OCI-LY1 (cell line): ENCODE measurements around the gene SENP8.

Source experiments
- H2AFZ ChIP-seq: fragments of 200-600 bp; sonication (generic), shearing (Covaris generic); 2 replicates; pipeline ENCODE4 v1.6.0; 2014; ENCODE audit warnings: antibody characterized with exemption, mild to moderate bottlenecking, low read length
- H3F3A ChIP-seq: fragments of 200-600 bp; sonication (generic), shearing (Covaris generic); 2 replicates; pipeline ENCODE4 v1.6.0; 2014; ENCODE audit warnings: mild to moderate bottlenecking, antibody characterized with exemption, low read length, moderate library complexity; ENCODE audit not compliant: insufficient read depth
- H3K27ac ChIP-seq: fragments of 200-600 bp; sonication (generic); 2 replicates; pipeline ENCODE4 v1.5.1; 2014; ENCODE audit warnings: low read length, mixed run types, mild to moderate bottlenecking, low read depth; ENCODE audit not compliant: poor library complexity, severe bottlenecking
- H3K27me3 ChIP-seq: fragments of 200-600 bp; sonication (generic); 2 replicates; pipeline ENCODE4 v1.6.0; 2014; ENCODE audit warnings: antibody characterized with exemption, mild to moderate bottlenecking, low read length, moderate library complexity; ENCODE audit not compliant: insufficient read depth
- H3K36me3 ChIP-seq: fragments of 200-600 bp; sonication (generic); 2 replicates; pipeline ENCODE4 v1.6.1; 2014; ENCODE audit warnings: mild to moderate bottlenecking, antibody characterized with exemption, low read length, moderate library complexity, mixed read lengths; ENCODE audit not compliant: insufficient read depth
- H3K4me1 ChIP-seq: fragments of 200-600 bp; sonication (generic); 2 replicates; pipeline ENCODE4 v1.5.1; 2014; ENCODE audit warnings: mild to moderate bottlenecking, low read length, moderate library complexity; ENCODE audit not compliant: insufficient read depth, severe bottlenecking
- H3K4me2 ChIP-seq: fragments of 200-600 bp; sonication (generic), shearing (Covaris generic); 2 replicates; pipeline ENCODE4 v1.6.1; 2014; ENCODE audit warnings: low read length
- H3K4me3 ChIP-seq: fragments of 200-600 bp; sonication (generic); 2 replicates; pipeline ENCODE4 v1.5.1; 2014; ENCODE audit warnings: low read length, low read depth, mild to moderate bottlenecking, mixed read lengths; ENCODE audit not compliant: poor library complexity, severe bottlenecking
- H3K79me2 ChIP-seq: fragments of 200-600 bp; shearing (Covaris generic); 2 replicates; pipeline ENCODE4 v1.6.1; 2016; ENCODE audit warnings: mixed run types, low read length, mixed read lengths; ENCODE audit not compliant: insufficient read depth
- H3K9ac ChIP-seq: fragments of 200-600 bp; sonication (generic), shearing (Covaris generic); 2 replicates; pipeline ENCODE4 v1.6.1; 2014; ENCODE audit warnings: mild to moderate bottlenecking, low read length, mixed read lengths
- H3K9me2 ChIP-seq: fragments of 200-600 bp; sonication (generic), shearing (Covaris generic); 2 replicates; pipeline ENCODE4 v1.6.1; 2014; ENCODE audit warnings: low read depth, mild to moderate bottlenecking, low read length, mixed read lengths
- H3K9me3 ChIP-seq: fragments of 200-600 bp; shearing (Covaris generic); 2 replicates; pipeline ENCODE4 v1.6.1; 2014; ENCODE audit warnings: low read length, mixed read lengths
- H4K20me1 ChIP-seq: fragments of 200-600 bp; sonication (generic), shearing (Covaris generic); 2 replicates; pipeline ENCODE4 v1.6.0; 2016; ENCODE audit warnings: mild to moderate bottlenecking, low read length; ENCODE audit not compliant: insufficient read depth
- EZH2 ChIP-seq: fragments of 200-600 bp; sonication (generic), shearing (Covaris generic); IDR thresholded peaks from 2 replicates; pipeline ENCODE4 v1.8.0; 2017; ENCODE audit warnings: borderline replicate concordance, mixed run types, mild to moderate bottlenecking, antibody characterized with exemption, low read length, moderate library complexity, mixed read lengths
- TF ChIP-seq, protein P1 (sequence below): fragments of 200-600 bp; sonication (generic), shearing (Covaris generic); IDR thresholded peaks from 2 replicates; pipeline ENCODE4 v1.5.1; 2017; ENCODE audit warnings: mild to moderate bottlenecking, antibody characterized with exemption, low read length, moderate library complexity, mixed read lengths

The SENP8 gene

DNA sequence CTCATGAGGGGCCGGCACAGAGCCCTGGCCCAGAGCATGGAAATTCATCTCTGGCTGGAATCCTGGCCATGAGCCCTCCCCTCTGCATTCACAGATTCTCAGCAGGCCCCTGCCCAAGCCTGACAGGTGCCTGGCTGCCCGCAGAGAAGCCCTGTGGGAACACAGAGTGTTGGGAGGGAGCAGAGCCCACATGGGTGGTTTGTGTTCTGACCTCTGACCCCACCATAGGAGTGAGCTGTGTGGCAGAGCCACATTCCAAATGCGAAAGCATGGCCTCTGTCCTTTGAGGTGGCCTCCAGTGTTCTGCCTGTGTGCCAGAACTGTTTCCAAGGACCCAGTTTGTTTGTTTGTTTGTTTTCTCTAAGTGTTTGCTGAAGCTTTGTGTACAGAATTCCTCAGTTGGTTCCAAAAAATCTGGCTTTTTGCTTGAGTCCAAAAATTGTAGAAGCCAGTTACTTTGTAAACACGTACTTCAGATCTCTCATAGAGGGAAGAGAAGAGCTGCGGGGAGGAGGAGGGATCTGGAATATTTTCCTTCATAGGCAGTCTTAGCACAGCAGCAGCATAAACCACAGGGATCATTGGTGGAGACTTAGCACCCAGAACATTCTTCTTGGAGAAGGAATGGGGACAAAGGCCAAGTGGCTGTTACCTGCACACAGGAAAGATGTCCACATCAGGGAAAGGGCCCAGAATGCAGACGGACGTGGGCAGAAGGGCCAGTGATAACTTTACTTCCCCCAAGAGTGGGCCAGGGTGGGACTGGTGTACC, 43.3 kb downstream of the SENP8 start:
- Histone ChIP-seq H3K27ac (no peak overlapping the region), H3K36me3 (no peaks in the 10 kb centered on the region), H3K4me1 (no peaks in the 10 kb centered on the region), H3K79me2 (no peaks in the 10 kb centered on the region), H3F3A (no peaks in the 10 kb centered on the region), H4K20me1 (no peaks in the 10 kb centered on the region), H3K9me3 (no peaks in the 10 kb centered on the region), H2AFZ (no peak overlapping the region), H3K4me2 (no peak overlapping the region), H3K4me3 (no peak overlapping the region), H3K9me2 (no peaks in the 10 kb centered on the region), H3K27me3 (0 out of 2 replicates have a peak, but pooled peaks cover 5% of the 10 kb centered on the region), H3K9ac (no peak overlapping the region)
- no peak for TF ChIP-seq EZH2
- TF ChIP-seq, protein P1, sequence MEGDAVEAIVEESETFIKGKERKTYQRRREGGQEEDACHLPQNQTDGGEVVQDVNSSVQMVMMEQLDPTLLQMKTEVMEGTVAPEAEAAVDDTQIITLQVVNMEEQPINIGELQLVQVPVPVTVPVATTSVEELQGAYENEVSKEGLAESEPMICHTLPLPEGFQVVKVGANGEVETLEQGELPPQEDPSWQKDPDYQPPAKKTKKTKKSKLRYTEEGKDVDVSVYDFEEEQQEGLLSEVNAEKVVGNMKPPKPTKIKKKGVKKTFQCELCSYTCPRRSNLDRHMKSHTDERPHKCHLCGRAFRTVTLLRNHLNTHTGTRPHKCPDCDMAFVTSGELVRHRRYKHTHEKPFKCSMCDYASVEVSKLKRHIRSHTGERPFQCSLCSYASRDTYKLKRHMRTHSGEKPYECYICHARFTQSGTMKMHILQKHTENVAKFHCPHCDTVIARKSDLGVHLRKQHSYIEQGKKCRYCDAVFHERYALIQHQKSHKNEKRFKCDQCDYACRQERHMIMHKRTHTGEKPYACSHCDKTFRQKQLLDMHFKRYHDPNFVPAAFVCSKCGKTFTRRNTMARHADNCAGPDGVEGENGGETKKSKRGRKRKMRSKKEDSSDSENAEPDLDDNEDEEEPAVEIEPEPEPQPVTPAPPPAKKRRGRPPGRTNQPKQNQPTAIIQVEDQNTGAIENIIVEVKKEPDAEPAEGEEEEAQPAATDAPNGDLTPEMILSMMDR, result no peak

DNA sequence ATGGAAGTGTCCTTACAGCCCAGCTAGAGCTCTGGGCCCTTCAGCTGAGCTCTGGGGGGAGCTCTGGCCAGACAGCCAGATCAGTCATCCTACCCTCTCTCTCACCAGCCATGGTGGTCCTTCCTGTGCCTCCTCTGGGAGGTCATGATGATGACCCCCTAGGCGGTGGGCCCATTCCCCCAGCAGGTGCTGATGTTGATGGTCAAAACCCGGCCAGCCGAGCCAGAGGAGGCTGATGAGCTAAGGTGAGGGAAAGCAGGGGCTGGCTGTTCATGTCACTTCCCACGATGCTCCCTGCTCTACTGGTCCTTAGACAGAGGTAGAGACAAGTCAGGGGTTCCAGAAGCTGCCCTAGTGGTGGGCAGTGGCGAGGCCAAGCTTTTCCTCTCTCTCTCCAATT, 44.4 kb downstream of the SENP8 start:
- Histone ChIP-seq H3K9me3 (no peaks in the 10 kb centered on the region), H2AFZ (no peak overlapping the region), H3K79me2 (no peaks in the 10 kb centered on the region), H3K4me2 (no peak overlapping the region), H3K27ac (no peak overlapping the region), H3K9me2 (no peaks in the 10 kb centered on the region), H3K4me1 (no peaks in the 10 kb centered on the region), H3K36me3 (no peaks in the 10 kb centered on the region), H3K4me3 (no peak overlapping the region), H3F3A (no peaks in the 10 kb centered on the region), H3K9ac (no peak overlapping the region), H4K20me1 (no peaks in the 10 kb centered on the region), H3K27me3 (0 out of 2 replicates have a peak, but pooled peaks cover 5% of the 10 kb centered on the region)
- TF ChIP-seq, protein P1, result no peak
- TF ChIP-seq EZH2, result no peak

DNA sequence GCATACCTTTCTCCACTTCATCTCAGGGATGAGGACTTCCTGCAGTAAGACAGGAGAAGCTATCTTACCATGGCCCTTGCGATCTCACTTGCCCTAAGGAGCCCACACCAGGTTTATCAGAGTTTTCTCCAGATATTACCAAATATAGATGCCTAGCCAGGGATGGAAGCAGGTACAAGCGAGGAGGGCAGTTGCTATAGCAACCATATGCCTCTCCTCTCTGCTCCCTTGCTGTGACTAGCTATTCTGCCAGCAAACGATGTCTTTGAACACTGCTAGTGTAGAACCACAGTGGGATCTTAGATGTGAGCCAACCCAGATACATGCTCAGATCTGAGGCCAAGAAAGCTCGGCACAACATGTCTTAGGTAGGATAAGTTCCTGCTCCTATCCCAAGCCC, 45.5 kb downstream of the SENP8 start:
- H3F3A ChIP-seq, result no peaks in the 10 kb centered on the region
- H3K9me2 ChIP-seq, result no peaks in the 10 kb centered on the region
- H3K9ac ChIP-seq, result no peak overlapping the region
- TF ChIP-seq, protein P1, result no peak
- TF ChIP-seq EZH2, result no peak
- H3K27ac ChIP-seq, result no peak overlapping the region
- H3K36me3 ChIP-seq, result no peaks in the 10 kb centered on the region
- H3K79me2 ChIP-seq, result no peaks in the 10 kb centered on the region
- no peak overlapping the region for H3K4me2 ChIP-seq
- no peaks in the 10 kb centered on the region for H3K9me3 ChIP-seq
- H2AFZ ChIP-seq, result no peak overlapping the region
- H3K27me3 ChIP-seq, result 0 out of 2 replicates have a peak, but pooled peaks cover 5% of the 10 kb centered on the region
- no peaks in the 10 kb centered on the region for H3K4me1 ChIP-seq
- no peak overlapping the region for H3K4me3 ChIP-seq
- no peaks in the 10 kb centered on the region for H4K20me1 ChIP-seq
